ENCODE measurements around the gene RPL31.

RPL31 gene

GRCh38 chr2:101026923-101027469 lies 24.9 kb downstream of the RPL31 start:
- TF ChIP-seq EZH2 (IDR thresholded peaks at IDR 0.05; ENCODE audit: borderline replicate concordance, low read length) (no peak), CTCF (IDR thresholded peaks at IDR 0.05; ENCODE audit: low read length) (no peak)

GRCh38 chr2:101027852-101028251 lies 25.8 kb downstream of the RPL31 start:
- no peak overlapping the region for H3K27ac ChIP-seq (ENCODE audit: low read depth, low read length, poor library complexity, severe bottlenecking)
- H3K4me2 ChIP-seq (ENCODE audit: low read length) = no peak overlapping the region
- H3K9me2 ChIP-seq (ENCODE audit: low read depth, low read length) = no peaks in the 10 kb centered on the region
- no peaks in the 10 kb centered on the region for H3K9me3 ChIP-seq (ENCODE audit: low read length)
- no peaks in the 10 kb centered on the region for H3K4me1 ChIP-seq (ENCODE audit: insufficient read depth, low read length, severe bottlenecking)
- H2AFZ ChIP-seq (ENCODE audit: low read length) = no peak overlapping the region
- no peaks in the 10 kb centered on the region for H4K20me1 ChIP-seq (ENCODE audit: insufficient read depth, low read length)
- H3K36me3 ChIP-seq (ENCODE audit: insufficient read depth, low read length) = no peaks in the 10 kb centered on the region
- H3K9ac ChIP-seq (ENCODE audit: low read length) = no peak overlapping the region
- no peaks in the 10 kb centered on the region for H3K79me2 ChIP-seq (ENCODE audit: insufficient read depth, low read length)
- no peaks in the 10 kb centered on the region for H3F3A ChIP-seq (ENCODE audit: insufficient read depth, low read length)
- TF ChIP-seq CTCF (IDR thresholded peaks at IDR 0.05; ENCODE audit: low read length) = no peak
- TF ChIP-seq EZH2 (IDR thresholded peaks at IDR 0.05; ENCODE audit: borderline replicate concordance, low read length) = no peak
- H3K4me3 ChIP-seq (ENCODE audit: low read depth, low read length, poor library complexity, severe bottlenecking) = no peak overlapping the region
- no peaks in the 10 kb centered on the region; the same call in 1 of the 2 replicates for H3K27me3 ChIP-seq (ENCODE audit: insufficient read depth, low read length)

More at GRCh38 chr2:101026923-101027469, 24.9 kb downstream of the RPL31 start:
- Histone ChIP-seq H3K27ac (ENCODE audit: low read depth, low read length, poor library complexity, severe bottlenecking) (no peak overlapping the region), H3K9ac (ENCODE audit: low read length) (no peak overlapping the region), H3K9me3 (ENCODE audit: low read length) (no peaks in the 10 kb centered on the region), H3K4me1 (ENCODE audit: insufficient read depth, low read length, severe bottlenecking) (no peaks in the 10 kb centered on the region), H3K27me3 (ENCODE audit: insufficient read depth, low read length) (no peaks in the 10 kb centered on the region; the same call in 1 of the 2 replicates), H3K36me3 (ENCODE audit: insufficient read depth, low read length) (no peaks in the 10 kb centered on the region), H2AFZ (ENCODE audit: low read length) (no peak overlapping the region), H3K9me2 (ENCODE audit: low read depth, low read length) (no peaks in the 10 kb centered on the region), H3K4me3 (ENCODE audit: low read depth, low read length, poor library complexity, severe bottlenecking) (no peak overlapping the region), H3K4me2 (ENCODE audit: low read length) (no peak overlapping the region), H3F3A (ENCODE audit: insufficient read depth, low read length) (no peaks in the 10 kb centered on the region), H3K79me2 (ENCODE audit: insufficient read depth, low read length) (no peaks in the 10 kb centered on the region), H4K20me1 (ENCODE audit: insufficient read depth, low read length) (no peaks in the 10 kb centered on the region)

DNA sequence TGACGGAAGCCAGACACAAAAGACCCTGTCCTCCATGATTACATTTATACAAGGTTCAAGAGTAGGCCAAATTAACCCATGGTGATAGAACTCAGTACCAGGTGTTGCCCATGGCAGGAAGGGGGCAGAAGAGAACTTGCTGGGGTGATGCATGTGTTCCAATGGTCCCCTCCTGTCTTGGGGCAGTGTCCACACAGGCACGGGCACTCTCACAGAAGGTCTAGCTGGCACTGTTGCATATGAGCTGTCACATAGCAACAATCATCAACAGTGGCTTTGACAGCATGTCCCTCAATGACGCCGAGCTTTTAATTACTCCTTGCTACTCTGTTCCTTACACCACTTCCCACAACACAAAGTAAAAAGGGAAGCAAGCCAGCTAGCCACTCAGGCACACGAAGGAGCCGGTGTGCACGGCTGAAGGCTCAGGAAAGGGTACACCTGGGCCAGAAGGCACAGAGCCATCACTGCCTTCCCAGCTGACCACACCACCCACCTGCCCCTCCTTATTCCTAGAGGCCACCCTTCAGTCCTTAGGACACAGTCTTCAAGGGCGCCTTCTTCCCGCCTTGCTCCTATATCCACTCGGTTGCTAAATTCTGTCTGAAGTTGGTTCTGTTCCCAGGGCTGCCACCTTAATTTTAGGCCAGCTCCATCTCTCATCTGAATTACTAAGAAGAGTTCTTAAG lies 28.9 kb downstream of the RPL31 start:
- H3K9me3 ChIP-seq (ENCODE audit: low read length) = no peaks in the 10 kb centered on the region
- no peaks in the 10 kb centered on the region for H3K9me2 ChIP-seq (ENCODE audit: low read depth, low read length)
- no peak overlapping the region for H3K27ac ChIP-seq (ENCODE audit: low read depth, low read length, poor library complexity, severe bottlenecking)
- no peak overlapping the region for H3K9ac ChIP-seq (ENCODE audit: low read length)
- no peaks in the 10 kb centered on the region for H3K36me3 ChIP-seq (ENCODE audit: insufficient read depth, low read length)
- no peaks in the 10 kb centered on the region for H3K79me2 ChIP-seq (ENCODE audit: insufficient read depth, low read length)
- TF ChIP-seq CTCF (IDR thresholded peaks at IDR 0.05; ENCODE audit: low read length) (no peak), EZH2 (IDR thresholded peaks at IDR 0.05; ENCODE audit: borderline replicate concordance, low read length) (no peak)
- no peak overlapping the region for H3K4me2 ChIP-seq (ENCODE audit: low read length)
- H2AFZ ChIP-seq (ENCODE audit: low read length) = no peak overlapping the region
- no peaks in the 10 kb centered on the region for H3K4me1 ChIP-seq (ENCODE audit: insufficient read depth, low read length, severe bottlenecking)
- no peaks in the 10 kb centered on the region for H3F3A ChIP-seq (ENCODE audit: insufficient read depth, low read length)
- no peak overlapping the region for H3K4me3 ChIP-seq (ENCODE audit: low read depth, low read length, poor library complexity, severe bottlenecking)
- no peaks in the 10 kb centered on the region for H4K20me1 ChIP-seq (ENCODE audit: insufficient read depth, low read length)
- peaks cover 3% of the 10 kb centered on the region; the same call in 1 of the 2 replicates for H3K27me3 ChIP-seq (ENCODE audit: insufficient read depth, low read length)

Data from OCI-LY1 (cell line).